Epithelial cell of proximal tubule (primary cell): ENCODE results near the gene MAN2A1. TPM values are rescaled to one million over a fixed set of nuclear protein-coding genes. Genes with fewer than 3 reads are reported as not detected.

Experiments
- DNase-seq: peaks from one replicate; pipeline ENCODE4 v3.0.0-alpha.2; 2011; ENCODE audit warnings: low read depth
- H3K4me3 ChIP-seq: 2 replicates; pipeline ENCODE4 v1.5.1; 2011; ENCODE audit warnings: low read depth, mild to moderate bottlenecking, low read length
- CTCF ChIP-seq: conservative IDR thresholded peaks from 2 replicates; pipeline ENCODE4 v1.5.1; 2012; ENCODE audit warnings: low read depth, mild to moderate bottlenecking, low read length
- total RNA-seq: library from RNA; depleted of rRNA; stranded (reverse); fragments of >200 nt; gene quantifications from 2 replicates; pipeline ENCODE4 v1.2.3, GENCODE V29; 2015

Gene MAN2A1
- total RNA-seq, 1 donor from 2014 or later = 51.2 TPM

GRCh38 chr5:109725135-109725534 lies 35.4 kb downstream of the MAN2A1 start:
- H3K4me3 ChIP-seq = no peak overlapping the region
- no peak for DNase-seq
- no peak for TF ChIP-seq CTCF

GRCh38 chr5:109739741-109740728 lies 50.3 kb downstream of the MAN2A1 start:
- H3K4me3 ChIP-seq = peak overlapping the region; percentile 24
- DNase-seq = no peak
- no peak for TF ChIP-seq CTCF

GRCh38 chr5:109740966-109741365 lies 51.2 kb downstream of the MAN2A1 start:
- no peak for TF ChIP-seq CTCF
- H3K4me3 ChIP-seq = no peak overlapping the region
- DNase-seq = no peak

- DNase-seq = no peak
- TF ChIP-seq CTCF = no peak
- no peak overlapping the region for H3K4me3 ChIP-seq
Observed at GRCh38 chr5:109741390-109741789, 51.7 kb downstream of the MAN2A1 start.

GRCh38 chr5:109743041-109743531 lies 53.4 kb downstream of the MAN2A1 start:
- no peak for TF ChIP-seq CTCF
- no peak for DNase-seq
- H3K4me3 ChIP-seq = no peak overlapping the region

GRCh38 chr5:109743770-109744212 lies 54.1 kb downstream of the MAN2A1 start:
- peak; percentile 85 for DNase-seq
- no peak overlapping the region for H3K4me3 ChIP-seq
- TF ChIP-seq CTCF = no peak

GRCh38 chr5:109744261-109744660 lies 54.5 kb downstream of the MAN2A1 start:
- H3K4me3 ChIP-seq = no peak overlapping the region
- TF ChIP-seq CTCF = no peak
- no peak for DNase-seq
